GM18520 (cell line): ENCODE measurements around the gene ANXA2.
"Not testable (repeated sequence)": the region's sequence is repeated elsewhere in the genome, so short reads cannot be mapped to it uniquely, and the experiment has no call there.

Experiments used
- ATAC-seq: cut with Tn5 transposase; IDR thresholded peaks from one replicate; pipeline ENCODE4 v1.9.1; 2021; ENCODE audit not compliant: unreplicated experiment

Gene ANXA2

DNA sequence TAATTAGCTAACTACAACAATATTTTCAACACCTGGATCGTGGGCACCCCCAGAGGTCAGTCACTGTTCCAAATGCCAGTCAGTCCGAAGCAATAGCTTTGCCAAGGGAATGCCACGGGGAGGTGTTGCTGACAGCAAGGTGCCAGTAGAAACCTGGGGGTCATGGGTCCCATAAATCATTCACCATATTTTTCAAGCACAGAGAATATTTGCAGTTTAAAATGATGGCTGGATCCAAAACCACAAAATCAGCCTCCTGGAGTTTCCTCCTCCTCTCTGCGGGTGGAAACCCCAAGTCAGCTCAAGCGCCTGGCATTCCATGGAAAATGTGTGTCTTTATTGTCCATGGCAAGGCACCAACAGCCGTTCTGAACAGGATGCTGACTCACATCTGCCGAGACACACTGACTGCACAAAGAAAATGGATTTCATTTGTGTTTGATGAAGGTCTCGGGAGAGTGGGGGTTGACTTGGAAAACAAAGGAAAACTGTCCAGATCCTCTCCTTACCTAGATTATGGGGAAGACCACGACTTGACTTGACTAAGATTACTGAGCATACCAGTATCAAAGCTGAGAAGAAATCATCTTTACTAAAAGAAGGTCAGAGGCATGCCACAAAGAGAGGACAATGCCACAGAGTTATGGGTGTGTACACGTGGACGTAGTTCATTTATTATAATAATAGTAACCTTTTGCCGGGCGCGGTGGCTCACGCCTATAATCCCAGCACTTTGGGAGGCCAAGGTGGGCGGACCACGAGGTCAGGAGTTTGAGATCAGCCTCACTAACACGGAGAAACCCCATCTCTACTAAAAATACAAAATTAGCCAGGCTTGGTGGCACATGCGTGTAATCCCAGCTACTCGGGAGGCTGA is 26.4 kb downstream of the ANXA2 start:
- no peak for ATAC-seq

DNA sequence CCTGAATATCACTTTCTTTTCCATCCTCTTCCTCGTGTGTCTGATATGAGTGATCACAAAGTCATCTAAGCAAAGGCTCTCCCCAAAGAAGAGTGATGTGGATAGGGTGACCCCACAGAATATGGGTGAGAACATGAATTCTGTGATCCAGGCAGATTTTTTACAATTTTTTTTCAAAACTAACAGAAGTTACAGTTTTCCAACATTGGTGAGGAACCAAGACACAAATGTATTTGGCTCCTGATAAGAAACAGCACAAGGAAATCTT is 27.0 kb downstream of the ANXA2 start:
- ATAC-seq = no peak

DNA sequence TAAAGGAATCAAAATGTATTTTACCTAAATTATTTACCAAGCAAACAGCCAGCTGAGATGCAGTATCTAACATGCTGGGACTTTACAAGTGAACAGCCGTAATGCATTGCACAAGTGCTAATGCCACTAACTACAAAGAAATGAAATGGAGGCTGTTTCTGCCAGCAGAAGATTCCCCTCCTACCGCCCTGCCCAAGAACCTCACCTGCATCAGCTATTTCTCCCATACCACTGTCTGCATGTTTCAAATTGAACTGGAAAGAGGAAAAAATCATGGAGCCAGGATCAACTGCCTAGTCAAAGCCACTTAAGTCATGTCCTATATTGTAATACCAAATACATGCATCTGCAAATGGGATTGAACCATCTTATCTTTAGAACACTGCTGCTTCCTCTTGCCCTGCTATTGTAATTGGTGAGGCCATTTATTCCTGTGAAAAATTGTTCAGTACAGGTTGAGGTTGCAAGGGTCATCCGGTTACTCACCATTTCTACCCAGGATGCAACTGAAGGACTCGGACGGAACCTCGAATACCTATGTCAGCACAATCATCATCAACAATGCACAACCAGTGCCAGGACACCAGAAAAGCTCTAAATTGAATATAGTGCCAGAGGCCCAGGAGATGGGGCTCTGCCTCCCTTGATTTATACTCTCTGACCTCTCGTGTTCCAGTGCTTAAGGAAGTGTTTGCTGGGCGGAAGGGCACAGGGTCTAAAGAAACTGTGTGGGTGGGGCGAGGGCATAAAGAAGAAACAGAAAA is 27.5 kb downstream of the ANXA2 start:
- ATAC-seq = no peak

DNA sequence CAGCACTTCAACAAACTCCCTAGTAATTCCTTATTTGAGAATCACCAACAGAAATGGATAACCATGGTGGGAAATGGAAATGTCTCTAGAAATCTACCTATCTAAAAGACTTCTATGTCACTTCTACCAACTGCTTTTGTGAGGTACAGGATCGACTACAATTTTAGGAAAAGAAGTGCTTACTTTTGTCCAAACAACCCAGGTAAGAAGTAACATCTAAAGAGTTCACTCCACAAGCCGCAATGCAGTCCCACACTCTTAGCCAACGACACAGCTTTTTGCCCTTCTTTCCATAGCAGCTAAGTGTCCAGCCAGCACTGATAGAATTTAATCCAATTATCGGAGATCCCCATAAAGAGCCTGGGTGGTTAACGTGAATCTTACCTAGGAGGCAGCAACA is 28.1 kb downstream of the ANXA2 start:
- no peak for ATAC-seq

DNA sequence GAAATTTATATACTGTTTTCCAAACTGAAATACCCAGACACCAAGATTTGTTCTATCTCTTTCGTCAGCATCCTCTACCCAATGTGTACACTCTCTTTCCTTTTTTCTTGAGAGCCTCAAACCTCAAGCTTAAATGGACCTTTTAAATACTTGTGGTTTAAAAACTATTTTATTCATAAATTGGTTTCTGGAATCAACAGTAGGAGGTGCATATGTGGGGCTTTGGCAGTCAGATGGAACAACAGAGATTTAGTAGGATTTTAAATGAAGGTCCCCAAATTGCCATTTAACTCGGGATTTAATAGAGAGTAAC is 33.2 kb downstream of the ANXA2 start:
- ATAC-seq = no peak

DNA sequence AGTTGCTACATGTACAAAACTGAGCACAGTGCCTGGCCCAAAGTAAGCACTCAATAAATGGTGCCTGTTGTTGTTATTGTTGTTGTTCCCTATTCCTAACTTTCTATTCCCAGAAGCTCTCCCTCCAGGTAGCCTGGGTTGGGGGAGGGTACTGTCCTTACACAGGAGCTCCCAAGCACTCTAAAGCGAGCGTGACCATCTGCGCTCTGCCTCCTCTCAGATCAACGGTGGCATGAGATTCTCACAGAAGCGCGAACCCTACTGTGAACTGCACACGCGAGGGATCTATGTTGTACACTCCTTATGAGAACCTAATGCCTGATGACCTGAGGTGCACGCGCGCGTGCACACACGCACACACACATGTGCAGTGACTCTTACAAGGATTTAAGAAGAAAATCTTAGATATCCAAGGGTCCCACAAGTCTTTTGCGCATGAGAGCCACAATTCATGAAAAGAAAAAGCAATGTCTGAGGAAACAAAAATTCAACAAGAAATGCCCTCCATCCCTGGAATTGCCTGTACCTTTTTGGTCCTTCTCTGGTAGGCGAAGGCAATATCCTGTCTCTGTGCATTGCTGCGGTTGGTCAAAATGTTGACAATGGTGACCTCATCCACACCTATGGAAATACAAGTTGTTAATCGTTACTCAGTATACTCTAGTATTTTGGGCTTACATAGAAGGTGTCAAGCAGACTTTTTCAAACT is 33.7 kb downstream of the ANXA2 start:
- ATAC-seq = no peak

DNA sequence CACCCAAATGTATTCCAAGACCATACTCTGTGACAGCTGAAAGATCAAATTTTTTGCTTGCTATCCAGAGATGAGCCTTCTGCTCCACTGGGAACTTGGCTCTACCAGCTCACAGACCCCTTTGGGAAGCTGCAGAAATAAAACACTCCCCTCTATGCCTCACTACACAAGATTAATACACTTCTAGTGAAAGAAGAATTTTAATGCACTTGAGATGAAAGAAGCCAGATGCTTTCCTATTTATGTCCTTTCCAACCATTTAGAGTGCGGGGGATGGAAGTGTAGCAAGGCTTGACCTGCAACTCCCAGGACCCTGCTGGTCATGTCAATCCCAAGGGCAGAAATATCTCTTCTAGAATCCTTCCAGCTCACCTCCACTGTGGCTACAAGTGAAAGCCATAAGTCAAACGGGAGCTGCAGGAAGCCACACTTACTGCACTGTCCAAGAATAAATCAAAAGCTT is 34.7 kb downstream of the ANXA2 start:
- no peak for ATAC-seq

DNA sequence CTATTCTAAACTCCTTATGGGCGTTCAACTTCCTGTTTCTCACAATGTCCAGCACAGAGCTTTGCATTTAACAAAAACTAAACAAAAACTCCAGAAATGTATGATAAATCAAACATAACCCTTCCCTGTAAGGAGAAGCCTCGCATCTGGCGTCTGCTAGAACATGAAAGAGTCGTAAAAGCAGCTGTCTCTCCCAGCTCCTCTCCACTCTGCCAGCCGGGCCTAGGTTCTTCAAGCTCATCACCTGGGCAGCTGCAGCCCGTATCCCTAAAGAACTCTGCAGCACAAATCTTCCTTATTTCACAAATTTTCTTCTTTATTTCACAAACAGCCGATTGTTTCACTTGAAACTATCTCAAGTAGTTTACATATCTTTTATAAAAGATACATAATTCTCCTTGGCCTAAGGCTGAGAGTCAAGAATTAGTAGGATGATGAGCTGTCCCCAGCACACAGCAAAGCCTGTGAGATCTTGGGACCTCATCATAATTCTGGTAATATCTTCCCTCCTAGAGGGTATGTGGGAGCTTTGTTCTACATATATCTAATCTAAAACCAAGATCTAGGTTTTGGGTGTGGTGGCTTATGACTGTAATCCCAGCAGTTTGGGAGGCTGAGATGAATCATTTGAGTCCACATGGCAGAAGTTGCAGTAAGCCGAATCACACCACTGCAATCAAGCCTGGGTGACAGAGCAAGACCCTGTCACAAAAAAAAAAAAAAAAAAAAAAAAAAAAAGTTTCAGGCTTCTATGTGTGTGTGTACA is 35.3 kb downstream of the ANXA2 start:
- no peak for ATAC-seq

DNA sequence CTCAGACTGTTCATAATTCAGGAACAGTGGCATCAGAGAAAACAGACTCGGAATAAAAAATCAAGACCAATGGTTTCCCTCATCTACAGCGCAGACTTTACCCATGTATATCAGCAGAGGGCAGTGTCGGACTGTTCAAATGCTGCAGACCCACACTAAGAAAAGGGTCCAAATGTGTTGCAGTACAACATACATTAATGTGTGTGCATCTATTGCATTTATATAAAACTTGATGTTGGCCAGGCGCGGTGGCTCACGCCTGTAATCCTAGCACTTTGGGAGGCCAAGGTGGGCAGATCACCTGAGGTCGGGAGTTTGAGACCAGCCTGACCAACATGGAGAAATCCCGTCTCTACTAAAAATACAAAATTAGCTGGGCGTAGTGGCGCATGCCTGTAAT is 38.0 kb downstream of the ANXA2 start:
- not testable (repeated sequence) for ATAC-seq

DNA sequence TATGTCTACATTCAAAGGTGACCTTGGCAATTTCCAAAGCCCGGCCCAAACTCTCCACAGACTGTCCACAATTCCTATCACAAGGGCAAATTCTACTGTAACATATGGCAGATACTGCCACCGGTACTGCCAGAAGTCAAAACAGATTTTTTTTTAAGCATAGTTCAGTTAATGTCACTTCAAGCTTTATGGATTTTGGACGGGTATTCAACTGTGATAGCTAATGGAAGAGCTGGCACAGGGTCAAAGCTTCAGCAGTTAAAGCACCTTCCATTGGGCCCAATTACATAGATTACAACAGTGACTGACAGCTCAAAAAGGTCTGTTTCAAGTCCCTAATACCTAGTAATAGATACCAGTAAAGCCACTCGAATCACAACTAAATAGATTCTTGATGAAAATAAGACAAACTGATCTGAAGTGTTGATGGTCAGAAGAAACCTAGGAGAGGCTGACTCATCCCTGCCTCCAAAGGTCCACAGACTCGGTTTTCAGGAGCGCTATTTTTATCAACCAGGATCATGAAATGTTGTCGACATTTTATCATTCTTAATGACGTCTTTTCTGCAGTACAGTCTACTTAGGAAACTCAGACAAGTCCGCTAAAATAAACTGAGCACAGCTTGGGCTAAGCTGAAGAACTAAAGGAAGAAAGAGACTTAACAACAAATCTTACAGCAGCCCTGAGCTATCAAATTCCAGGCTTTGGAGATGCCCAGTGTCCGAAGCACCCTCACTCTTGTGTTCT is 38.7 kb downstream of the ANXA2 start:
- ATAC-seq = no peak

DNA sequence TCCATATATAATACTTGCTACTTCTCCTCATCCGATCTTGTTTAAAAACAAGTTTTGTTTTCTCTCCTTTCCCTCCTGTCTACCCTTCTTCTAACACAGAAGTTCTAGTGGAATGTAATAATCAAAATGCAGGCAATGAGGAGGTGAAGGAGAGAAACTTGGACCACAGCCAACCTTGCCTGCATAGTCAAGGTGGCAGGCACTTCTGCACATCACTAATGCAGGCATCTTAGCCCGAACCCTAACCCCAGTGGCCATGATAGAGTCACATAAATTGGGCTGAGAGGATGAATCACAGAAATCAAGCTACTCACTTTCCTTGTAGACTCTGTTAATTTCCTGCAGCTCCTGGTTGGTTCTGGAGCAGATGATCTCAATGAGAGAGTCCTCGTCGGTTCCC is 41.0 kb downstream of the ANXA2 start:
- no peak for ATAC-seq

DNA sequence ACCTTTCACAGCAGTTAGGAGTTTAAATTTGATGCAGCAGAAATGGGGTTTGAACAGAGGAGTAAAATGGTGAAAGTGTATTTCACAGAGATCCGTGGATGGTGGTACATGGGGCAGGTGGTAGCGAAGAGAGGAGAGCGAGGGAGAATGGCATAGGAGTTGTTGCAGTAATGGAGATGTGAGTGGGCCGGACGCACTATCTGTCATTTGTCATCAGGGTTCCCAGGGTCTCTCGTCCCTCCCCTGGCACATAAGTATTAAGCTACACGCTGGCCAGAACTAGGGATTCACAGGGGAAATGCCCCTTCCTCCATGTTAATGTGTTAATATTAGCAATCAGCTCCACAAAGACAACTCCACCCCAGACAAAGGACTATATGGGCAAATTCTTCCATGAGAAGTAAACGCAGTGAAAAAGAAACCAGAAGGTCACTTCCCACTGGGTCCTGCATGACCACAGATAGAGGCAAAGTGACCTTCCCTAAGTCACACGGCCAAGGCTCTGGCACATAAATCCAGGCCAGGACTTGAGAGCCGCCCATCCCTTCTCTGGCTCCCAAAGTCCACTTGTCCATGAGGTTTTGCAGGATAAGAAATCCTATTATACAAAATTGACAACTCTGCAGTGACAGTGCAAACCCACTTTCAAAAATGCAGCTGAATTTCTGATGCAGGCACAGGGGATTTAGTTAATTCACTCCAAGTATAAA is 42.5 kb downstream of the ANXA2 start:
- ATAC-seq = no peak

DNA sequence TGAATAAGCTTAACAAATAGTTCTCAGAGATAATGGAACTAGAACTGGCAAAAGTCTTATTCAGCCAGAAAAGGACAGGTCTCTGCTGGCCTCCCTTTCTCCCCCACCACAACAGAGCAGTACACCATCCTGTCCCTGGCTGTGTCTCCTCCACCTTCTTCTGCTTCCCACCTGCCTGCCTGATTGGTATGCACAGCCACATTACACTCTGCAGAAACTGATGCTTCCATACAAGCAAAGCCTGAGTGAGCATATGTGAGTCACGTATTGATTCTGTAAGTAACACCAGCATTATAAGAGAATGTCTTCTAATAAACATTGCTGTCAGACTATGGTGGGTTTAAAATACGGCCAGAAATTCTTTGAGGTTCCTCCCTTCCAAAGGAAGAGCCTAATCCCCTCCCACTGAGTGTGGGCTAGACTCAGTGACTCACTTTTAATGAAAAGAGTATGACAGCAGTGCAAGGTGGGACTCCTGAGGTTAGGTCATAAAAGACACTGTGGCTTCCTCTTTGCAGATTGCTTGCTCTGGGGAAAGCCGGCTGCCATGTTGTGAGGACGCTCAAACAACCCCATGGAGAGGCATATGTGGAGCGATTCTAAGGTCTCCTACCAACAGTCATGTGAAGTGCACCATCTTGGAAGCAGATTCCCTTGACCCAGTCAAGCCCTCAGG is 44.4 kb downstream of the ANXA2 start:
- ATAC-seq = no peak

DNA sequence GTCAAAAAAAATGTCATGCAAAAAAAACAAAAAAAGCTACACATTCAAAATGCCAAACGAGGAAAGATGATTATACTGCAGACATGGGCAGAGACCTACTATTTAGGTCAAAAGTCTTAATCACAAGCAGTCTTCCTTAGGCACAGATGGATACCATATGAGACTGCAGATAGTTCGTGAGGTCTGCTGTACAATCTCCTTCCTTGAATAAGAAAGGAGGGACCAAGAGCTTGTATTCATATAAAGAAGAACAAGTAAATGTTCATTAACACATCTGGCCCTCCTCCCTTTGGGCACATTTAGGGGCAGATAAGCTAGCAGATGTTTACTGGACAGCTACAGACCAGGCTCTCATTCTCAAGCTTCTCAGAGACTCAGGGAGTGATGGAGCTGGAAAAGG is 45.3 kb downstream of the ANXA2 start:
- no peak for ATAC-seq

DNA sequence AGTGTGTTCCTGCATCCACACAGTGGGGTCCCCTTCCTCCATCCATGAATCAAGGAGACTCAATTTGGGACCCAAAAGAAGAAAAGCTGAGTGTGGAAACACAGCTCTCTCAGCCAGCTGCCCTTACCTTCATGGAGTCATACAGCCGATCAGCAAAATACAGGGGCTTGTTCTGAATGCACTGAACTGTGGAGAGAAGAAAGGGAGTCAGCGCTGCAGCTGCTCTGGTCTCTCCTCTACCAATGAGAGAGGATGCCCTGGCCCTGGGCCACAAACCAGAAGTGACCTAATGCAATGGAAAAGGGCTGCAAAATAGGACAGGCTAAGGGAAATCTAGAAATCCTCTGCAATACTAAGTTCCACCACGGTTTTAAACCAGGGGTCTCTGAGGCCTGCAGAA is 46.7 kb downstream of the ANXA2 start:
- ATAC-seq = no peak

DNA sequence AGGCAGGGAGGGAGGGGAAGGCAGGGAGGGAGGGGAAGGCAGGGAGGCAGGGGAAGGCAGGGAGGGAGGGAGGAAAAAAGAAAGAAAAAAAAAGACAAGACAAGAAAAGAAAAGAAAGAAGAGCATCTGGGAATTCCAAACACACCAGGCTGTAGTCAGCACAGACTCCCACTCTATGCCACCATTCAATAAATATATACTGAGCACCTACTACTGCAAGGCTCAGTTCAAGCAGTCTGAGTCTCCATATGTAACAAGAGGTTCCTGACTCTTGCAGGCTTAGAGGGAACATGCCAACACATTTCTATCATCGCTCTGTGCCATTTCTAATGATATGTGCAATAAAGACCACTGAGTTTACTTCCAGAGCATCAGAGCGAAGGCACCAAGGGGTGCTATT is 47.7 kb downstream of the ANXA2 start:
- ATAC-seq = no peak

DNA sequence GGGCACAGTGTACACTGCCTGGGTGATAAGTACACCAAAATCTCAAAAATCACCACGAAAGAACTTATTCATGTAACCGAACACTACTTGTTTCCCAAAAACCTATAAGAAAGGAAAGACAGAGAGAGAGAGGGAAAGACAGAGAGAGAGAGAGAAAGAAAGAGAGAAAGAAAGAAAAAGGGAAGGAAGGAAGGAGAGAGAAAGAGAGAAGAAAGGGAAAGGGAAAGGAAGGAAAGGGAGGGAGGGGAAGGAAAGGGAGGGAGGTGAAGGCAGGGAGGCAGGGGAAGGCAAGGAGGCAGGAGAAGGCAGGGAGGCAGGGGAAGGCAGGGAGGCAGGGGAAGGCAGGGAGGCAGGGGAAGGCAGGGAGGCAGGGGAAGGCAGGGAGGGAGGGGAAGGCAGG is 48.2 kb downstream of the ANXA2 start:
- ATAC-seq = no peak

DNA sequence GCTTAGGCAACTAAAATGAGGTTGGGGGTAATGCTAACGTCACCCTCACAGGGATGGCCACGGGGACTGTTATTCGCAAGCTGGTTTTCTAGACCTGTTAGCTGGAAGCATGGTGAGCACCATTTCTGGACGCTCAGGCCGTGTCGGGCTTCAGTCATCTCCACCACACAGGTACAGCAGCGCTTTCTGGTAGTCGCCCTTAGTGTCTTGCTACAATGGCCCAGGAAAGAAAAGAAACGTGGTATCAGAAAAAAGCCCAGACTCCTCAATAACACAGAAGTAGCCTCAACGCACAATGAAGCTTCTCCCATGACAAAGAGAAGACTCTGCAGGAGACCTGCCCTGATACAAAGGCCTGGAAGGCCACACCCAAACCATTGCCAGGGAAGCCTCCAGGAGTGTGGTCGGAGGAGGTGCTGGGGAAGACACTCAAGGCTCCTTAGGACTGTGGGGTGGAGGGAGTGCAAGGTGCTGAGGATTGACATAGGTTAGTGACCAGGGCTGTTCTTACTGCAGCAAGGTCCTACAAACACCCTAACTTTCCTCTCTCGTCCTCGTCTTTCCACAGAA is 50.2 kb downstream of the ANXA2 start:
- ATAC-seq = no peak

DNA sequence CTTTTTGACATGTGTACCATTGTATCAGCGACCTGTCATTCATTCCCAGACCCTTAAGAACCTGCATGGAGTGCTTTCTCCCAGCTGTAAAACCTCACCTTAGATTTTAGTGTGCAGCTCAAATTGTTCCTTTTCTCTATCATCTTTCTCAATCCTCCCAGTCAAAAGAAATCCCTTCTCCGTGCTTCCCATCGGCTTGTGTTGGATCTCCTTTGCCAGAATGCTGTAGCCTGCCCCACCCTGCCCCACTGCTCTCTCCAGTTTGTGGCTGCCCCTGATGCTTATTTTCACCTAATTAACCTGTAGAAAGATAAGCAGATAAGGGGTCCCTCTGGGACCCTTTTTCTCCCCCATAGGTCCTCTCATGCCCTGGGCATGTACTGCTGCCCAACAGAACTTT is 51.1 kb downstream of the ANXA2 start:
- ATAC-seq = no peak
